HUES48 (cell line): Measurements from ENCODE around the gene CYP11A1.

Experiments
- H3K27ac ChIP-seq: one replicate; pipeline ENCODE4 v1.7.0; 2013; ENCODE audit warnings: low read depth, low read length, inconsistent platforms
- H3K27me3 ChIP-seq: 2 replicates; pipeline ENCODE4 v1.6.1; 2013; ENCODE audit warnings: mild to moderate bottlenecking, low read length; ENCODE audit not compliant: control insufficient read depth, insufficient read depth
- H3K36me3 ChIP-seq: 2 replicates; pipeline ENCODE4 v1.6.1; 2013; ENCODE audit warnings: low read length; ENCODE audit not compliant: control insufficient read depth, insufficient read depth
- H3K4me1 ChIP-seq: 2 replicates; pipeline ENCODE4 v1.6.1; 2013; ENCODE audit warnings: mild to moderate bottlenecking, low read length; ENCODE audit not compliant: control insufficient read depth, insufficient read depth
- H3K4me3 ChIP-seq: 2 replicates; pipeline ENCODE4 v1.5.1; 2013; ENCODE audit warnings: mild to moderate bottlenecking, low read depth, low read length
- H3K9ac ChIP-seq: 2 replicates; pipeline ENCODE4 v1.6.1; 2013; ENCODE audit warnings: mild to moderate bottlenecking, low read depth, low read length, moderate library complexity
- H3K9me3 ChIP-seq: 2 replicates; pipeline ENCODE4 v1.6.1; 2013; ENCODE audit warnings: low read length; ENCODE audit not compliant: control insufficient read depth, insufficient read depth

The CYP11A1 gene

DNA sequence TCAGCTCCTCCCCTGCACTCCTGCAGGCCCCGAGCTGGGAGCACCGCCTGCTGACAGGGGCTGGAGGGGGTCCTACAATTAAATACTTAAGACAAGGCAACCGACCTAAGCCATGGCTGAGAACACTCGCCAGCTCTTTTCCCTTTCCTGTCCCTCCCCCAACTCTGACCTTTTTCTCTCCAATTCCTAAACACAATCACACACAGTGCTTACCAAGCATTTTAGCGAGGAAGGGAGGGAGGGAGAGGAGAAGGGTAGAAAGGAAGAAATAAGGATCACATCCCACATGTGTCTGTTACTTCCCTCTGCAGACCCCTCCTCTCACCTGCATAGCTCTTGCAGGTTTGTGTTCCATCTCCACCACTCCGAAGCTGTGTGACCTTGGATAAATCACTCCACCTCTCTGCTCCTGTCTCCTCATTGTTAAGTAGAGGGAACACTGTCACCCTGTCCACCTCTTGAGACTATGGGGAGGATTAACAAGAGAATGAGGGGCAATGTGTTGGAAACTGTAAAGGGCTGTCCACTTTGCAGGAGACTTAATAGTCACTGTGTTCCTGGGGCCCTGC lies 63.6 kb downstream of the CYP11A1 start:
- no peaks in the 10 kb centered on the region for H3K36me3 ChIP-seq
- no peak overlapping the region for H3K27ac ChIP-seq
- no peak overlapping the region for H3K4me3 ChIP-seq
- peaks cover 63% of the 10 kb centered on the region for H3K27me3 ChIP-seq
- no peaks in the 10 kb centered on the region for H3K9me3 ChIP-seq
- H3K9ac ChIP-seq, result no peak overlapping the region
- peaks cover 49% of the 10 kb centered on the region for H3K4me1 ChIP-seq

DNA sequence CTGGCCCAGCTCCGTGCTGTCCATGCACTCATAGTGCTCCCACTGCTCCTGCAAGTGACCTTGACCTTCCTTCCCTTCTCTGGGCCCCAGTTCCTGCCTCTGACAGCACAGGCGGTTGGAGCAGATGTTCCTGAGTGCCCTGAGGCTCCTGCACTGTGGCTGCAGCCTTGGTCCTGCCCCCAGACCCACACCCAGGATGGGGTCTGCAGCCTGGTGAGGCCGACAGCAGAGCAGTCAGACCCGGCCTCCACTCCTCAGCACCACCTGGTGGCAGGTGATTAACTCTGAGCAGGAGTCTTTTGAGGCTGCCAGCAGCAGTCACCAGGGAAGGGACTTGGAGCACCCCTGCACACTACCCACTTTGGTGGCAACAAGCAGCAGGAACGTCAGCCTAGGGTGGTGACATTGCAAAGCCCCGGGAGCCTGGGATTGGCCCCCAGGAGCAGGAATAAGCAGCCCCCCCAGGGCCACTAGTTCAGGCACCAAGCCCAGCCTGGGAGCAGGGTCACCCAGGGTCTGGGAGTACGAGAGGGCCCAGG lies 64.6 kb downstream of the CYP11A1 start:
- Histone ChIP-seq H3K27me3 (peaks cover 64% of the 10 kb centered on the region), H3K9me3 (no peaks in the 10 kb centered on the region), H3K4me3 (no peak overlapping the region), H3K36me3 (no peaks in the 10 kb centered on the region), H3K9ac (no peak overlapping the region), H3K4me1 (peaks cover 41% of the 10 kb centered on the region), H3K27ac (no peak overlapping the region)

DNA sequence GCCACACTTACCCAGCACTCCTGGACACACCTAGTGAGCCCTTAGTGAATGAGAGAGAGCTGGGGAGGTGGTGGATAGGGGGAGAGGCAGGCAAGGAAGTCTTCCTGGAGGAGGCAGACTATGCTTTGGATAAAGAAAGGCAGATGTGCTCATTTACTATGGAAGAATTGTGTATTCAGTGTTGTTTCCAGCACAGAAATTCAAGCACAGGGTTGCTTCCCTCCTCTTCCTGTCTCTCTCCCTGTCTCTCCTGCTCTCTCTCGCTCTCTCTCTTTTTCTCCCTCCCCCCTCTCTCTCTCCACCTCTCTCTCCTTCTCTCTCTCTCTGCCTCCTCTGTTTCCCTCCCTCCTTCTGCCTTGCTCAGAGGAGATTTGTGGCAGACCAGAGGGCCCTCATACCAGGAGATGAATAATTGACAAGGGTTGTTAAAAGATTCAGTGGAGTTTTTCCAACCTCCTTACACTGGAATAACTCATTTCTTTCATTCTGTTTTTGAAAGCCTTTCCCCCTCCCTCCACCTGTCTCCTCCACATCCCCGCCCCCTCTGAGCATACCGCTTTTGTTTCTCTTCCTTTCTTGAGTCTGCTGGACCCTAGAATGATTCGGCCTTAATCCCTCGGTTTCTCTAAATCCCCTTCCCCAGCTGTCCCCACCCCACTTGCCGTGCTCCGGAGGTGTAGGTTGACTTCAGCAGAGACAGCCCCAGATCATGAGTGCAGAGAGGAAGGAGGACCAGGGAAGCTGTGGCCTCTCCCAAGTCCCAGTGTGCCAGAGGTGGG lies 65.7 kb downstream of the CYP11A1 start:
- Histone ChIP-seq H3K4me3 (no peak overlapping the region), H3K9me3 (no peaks in the 10 kb centered on the region), H3K4me1 (peaks cover 41% of the 10 kb centered on the region), H3K27me3 (peaks cover 63% of the 10 kb centered on the region), H3K36me3 (no peaks in the 10 kb centered on the region), H3K27ac (no peak overlapping the region), H3K9ac (no peak overlapping the region)

DNA sequence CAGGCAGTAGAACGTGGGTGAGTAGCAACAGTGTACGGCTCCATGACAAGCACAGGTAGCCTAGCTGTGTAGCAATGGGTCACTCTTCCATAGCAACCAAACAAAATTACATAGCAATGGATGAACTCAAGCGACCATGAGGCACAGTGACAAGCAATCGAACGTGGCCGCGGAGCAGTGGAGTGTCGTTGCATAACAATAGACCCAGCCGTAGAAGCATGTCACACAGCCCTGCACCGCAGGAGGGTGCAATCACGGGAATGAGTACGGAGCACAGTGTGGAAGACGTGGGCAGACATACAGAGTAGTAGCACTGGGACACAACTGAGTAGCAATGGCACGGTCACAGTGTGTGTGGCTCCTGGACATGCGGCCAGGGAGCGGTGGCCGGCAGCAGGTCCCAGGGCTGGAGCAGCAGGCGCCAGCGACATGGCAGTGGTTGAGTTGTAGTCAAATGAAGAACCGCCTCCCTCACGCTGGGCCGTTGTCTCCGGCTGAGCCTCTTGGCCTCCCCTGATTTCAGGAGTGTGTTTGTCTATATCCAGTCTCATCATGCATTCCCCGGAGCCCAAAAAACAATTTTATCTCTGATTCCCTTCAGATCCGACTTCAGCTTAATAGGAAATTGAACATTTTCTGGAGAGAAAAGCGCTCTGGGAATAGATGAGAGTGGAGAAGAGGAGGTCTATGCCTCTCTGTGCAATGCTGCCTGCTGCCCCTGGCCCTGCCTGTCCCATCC lies 67.2 kb downstream of the CYP11A1 start:
- Histone ChIP-seq H3K9ac (no peak overlapping the region), H3K9me3 (no peaks in the 10 kb centered on the region), H3K27me3 (peaks cover 52% of the 10 kb centered on the region), H3K4me3 (no peak overlapping the region; the same call in 1 of the 2 replicates), H3K36me3 (no peaks in the 10 kb centered on the region), H3K27ac (no peak overlapping the region), H3K4me1 (peaks cover 37% of the 10 kb centered on the region)

DNA sequence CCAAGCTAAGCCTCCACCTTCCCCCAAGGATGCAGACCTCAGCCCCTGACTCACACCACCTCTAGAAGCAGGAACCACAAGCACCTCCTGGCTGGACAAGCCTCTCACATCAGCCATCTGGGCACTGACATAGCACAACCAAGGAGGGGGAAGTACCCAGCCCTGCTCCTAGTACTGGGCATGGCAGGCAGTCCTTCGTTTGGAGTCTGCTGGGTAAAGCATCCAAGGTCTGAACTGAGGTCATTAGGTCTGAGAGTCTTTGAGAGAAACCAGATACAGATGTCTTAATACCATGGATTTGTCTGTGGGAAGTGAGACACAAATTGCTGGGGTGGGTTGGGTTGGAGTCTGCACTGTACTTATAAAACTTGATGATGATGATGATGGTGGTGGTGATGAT lies 69.6 kb downstream of the CYP11A1 start:
- Histone ChIP-seq H3K4me3 (no peak overlapping the region), H3K27ac (no peak overlapping the region), H3K9me3 (no peaks in the 10 kb centered on the region), H3K27me3 (peaks cover 65% of the 10 kb centered on the region), H3K9ac (no peak overlapping the region), H3K4me1 (peaks cover 24% of the 10 kb centered on the region), H3K36me3 (no peaks in the 10 kb centered on the region)

DNA sequence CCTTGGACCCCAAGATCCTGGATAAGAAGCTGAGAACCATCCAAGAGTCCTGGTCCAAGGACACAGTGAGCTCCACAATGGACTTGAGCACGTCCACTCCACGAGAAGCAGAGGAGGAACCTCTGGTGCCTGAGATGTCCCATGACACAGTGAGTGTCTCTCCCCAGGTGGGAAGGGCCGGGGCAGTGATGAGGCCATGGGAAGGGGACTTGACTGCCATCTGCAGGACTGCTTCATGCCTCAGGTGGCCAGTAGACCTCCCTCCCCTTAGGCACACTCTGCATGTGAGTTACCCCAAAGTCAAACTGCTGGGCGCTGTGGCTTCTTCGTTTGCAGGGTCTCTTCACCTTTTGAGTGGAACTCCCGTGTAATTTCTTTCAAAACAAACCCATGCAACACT lies 71.6 kb downstream of the CYP11A1 start:
- H3K9me3 ChIP-seq, result no peaks in the 10 kb centered on the region
- peaks cover 19% of the 10 kb centered on the region for H3K4me1 ChIP-seq
- H3K27ac ChIP-seq, result no peak overlapping the region
- H3K9ac ChIP-seq, result no peak overlapping the region
- H3K27me3 ChIP-seq, result peaks cover 56% of the 10 kb centered on the region
- no peaks in the 10 kb centered on the region for H3K36me3 ChIP-seq
- H3K4me3 ChIP-seq, result no peak overlapping the region

DNA sequence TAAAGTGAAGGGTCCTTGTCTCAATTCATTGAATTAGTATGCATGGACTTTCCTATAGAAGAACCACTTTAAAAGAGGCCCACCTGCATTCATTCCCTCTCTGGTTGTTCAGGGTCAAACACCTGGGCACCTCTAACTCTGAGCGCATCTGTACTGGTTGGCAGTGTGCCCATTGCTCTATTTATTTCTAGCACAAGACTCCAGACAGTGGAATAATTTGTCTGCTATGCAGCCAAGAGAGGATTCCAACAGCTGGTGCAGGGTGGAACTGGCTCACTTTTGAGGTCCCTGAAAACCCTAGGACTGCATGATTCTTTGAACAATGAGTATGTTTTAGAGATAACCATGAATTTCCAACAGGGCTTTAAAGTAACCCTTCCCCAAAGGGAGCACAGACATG lies 73.4 kb downstream of the CYP11A1 start:
- no peaks in the 10 kb centered on the region for H3K9me3 ChIP-seq
- H3K27ac ChIP-seq, result no peak overlapping the region
- no peak overlapping the region for H3K4me3 ChIP-seq
- peaks cover 14% of the 10 kb centered on the region for H3K4me1 ChIP-seq
- peaks cover 56% of the 10 kb centered on the region for H3K27me3 ChIP-seq
- H3K36me3 ChIP-seq, result no peaks in the 10 kb centered on the region
- H3K9ac ChIP-seq, result no peak overlapping the region

DNA sequence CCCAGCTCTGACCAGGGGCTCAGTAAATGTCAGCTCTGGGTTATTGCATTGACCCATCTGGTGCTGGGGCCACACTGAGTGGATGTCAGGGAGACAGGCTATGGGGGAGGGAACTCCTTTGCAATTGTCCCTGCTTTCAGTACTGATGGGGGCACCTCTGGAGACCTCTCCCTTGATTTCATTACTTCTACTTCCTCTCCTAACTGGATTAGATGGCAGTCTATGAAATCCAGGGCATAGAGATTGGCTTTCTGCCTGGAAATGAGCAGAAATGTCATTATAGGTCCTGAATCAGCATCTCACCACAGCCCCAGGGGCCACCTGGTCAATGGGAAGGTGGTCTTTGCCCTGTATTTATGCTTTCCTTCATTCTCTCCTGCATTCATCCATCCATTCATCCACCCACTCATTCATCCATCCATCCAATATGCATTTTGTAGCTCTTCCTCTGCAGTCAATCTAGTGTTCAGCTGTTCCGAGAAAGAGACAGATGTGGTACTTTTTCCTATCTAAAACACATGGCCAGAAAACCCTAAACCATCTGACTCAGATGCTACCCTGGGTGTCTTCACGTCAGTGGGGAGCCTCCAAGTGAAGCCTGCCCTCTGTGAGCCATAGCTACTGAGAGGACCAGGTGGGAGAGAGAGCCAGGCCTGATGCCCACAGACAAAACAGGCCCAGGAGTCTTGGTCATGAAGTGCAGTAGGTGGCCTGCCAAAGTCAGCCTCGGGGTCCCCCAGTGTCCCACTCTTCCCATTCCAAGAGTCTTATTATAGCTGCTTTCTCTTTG lies 74.2 kb downstream of the CYP11A1 start:
- Histone ChIP-seq H3K27ac (no peak overlapping the region), H3K9ac (no peak overlapping the region), H3K4me1 (peaks cover 14% of the 10 kb centered on the region), H3K27me3 (peaks cover 63% of the 10 kb centered on the region), H3K36me3 (no peaks in the 10 kb centered on the region), H3K9me3 (no peaks in the 10 kb centered on the region), H3K4me3 (no peak overlapping the region)

DNA sequence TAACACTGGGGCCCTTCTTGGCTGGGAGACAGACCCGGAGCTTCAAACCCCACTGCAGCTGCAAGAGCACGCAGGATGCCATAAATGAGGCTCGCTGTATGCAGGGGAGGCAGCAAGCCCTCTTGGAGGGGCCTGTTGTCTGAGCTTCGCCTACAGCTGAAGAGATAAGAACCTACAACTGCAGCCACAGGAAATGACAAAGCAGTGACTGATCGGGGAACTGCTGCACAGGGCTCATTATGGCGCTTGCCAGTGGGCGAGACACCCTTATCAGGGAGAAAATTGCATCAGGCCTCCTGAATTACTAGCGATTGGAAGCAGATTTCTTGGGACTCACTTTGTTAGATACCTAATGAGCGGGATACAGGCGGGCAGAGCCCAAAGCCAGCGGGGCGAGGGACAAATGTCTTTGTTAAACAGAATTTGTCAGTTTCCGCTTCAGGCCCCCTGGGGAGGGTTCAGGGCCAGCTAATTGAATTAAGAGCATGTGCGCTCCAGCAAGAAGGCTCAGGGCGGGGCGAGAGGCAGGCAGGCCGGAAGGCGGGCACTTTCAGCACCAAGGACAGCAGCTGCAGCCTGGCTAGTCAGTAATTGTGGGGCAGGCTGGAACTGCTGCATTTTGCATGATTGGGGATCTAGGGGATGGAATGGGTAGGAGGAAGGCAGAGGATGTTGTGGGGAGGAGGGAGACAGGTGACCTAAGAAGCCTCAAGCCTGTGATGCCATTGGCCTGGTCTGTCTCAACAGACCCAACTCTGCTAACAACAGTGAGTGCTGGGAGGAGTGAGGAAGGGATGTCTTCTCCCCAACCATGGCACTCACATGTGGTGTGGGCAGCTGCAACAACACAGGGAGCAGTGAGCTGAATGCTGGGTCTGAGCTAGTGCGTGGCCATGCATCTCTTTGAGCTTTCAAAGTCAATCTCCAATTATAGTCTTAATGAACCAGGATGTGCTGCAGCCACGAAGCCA lies 76.1 kb downstream of the CYP11A1 start:
- H3K27ac ChIP-seq, result peak overlapping the region; percentile 85
- no peak overlapping the region for H3K9ac ChIP-seq

DNA sequence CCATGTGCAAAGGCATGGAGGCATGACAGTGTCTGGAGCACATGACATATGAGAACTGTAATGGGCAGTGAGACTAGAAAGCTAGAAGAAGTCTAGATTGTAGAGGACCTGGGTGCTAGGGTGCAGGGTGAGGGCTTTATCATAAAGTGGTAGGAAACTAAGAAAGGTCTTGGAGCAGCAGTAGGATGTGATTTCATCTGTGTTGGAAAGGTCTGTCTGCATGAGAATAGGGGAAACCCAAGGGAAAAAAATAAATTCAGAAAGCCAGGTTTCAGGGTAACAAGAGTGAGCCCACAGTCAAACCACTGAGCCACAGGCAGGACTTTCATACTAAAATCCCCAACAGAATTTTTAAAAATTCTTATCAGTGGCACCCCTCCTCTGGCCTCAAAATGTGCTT lies 76.8 kb downstream of the CYP11A1 start:
- Histone ChIP-seq H3K36me3 (no peaks in the 10 kb centered on the region), H3K9me3 (no peaks in the 10 kb centered on the region), H3K27me3 (peaks cover 64% of the 10 kb centered on the region), H3K27ac (peak overlapping the region; percentile 85), H3K4me3 (no peak overlapping the region), H3K4me1 (peaks cover 14% of the 10 kb centered on the region), H3K9ac (no peak overlapping the region)

More for the DNA sequence above, 76.1 kb downstream of the CYP11A1 start:
- Histone ChIP-seq H3K4me1 (peaks cover 14% of the 10 kb centered on the region), H3K9me3 (no peaks in the 10 kb centered on the region), H3K27me3 (peaks cover 64% of the 10 kb centered on the region), H3K4me3 (peak overlapping the region; percentile 49), H3K36me3 (no peaks in the 10 kb centered on the region)
